Endothelial cell (in vitro differentiated cells): Measurements from ENCODE around the gene DUSP22. TPM values are rescaled to one million over a fixed set of nuclear protein-coding genes. Genes with fewer than 3 reads are reported as not detected.

Experiments used
- DNase-seq: peaks from one replicate; pipeline ENCODE4 v3.0.0; 2021; ENCODE audit warnings: low spot score
- H3K27ac Mint-ChIP-seq: one replicate; pipeline ENCODE4 v1.8.0; 2021; ENCODE audit warnings: mixed read lengths, inconsistent platforms; ENCODE audit not compliant: unreplicated experiment
- H3K27me3 Mint-ChIP-seq: one replicate; pipeline ENCODE4 v1.8.0; 2021; ENCODE audit warnings: mild to moderate bottlenecking, moderate library complexity, mixed read lengths, inconsistent platforms; ENCODE audit not compliant: unreplicated experiment
- H3K36me3 Mint-ChIP-seq: one replicate; pipeline ENCODE4 v1.8.0; 2021; ENCODE audit warnings: mild to moderate bottlenecking, low read depth, mixed read lengths, inconsistent platforms; ENCODE audit not compliant: unreplicated experiment
- H3K4me1 Mint-ChIP-seq: one replicate; pipeline ENCODE4 v1.8.0; 2021; ENCODE audit warnings: mild to moderate bottlenecking, mixed read lengths, inconsistent platforms; ENCODE audit not compliant: unreplicated experiment
- H3K4me3 Mint-ChIP-seq: one replicate; pipeline ENCODE4 v1.8.0; 2021; ENCODE audit warnings: mild to moderate bottlenecking, mixed read lengths, inconsistent platforms; ENCODE audit not compliant: unreplicated experiment
- H3K9me3 Mint-ChIP-seq: one replicate; pipeline ENCODE4 v1.8.0; 2021; ENCODE audit warnings: mixed read lengths, inconsistent platforms; ENCODE audit not compliant: unreplicated experiment
- CTCF ChIP-seq: fragments of 200-600 bp; sonication (generic); IDR thresholded peaks from one replicate; pipeline ENCODE4 v1.5.0; 2021; ENCODE audit warnings: antibody characterized with exemption; ENCODE audit not compliant: unreplicated experiment
- total RNA-seq: library from RNA; stranded (reverse); fragmentation: NEBNext Ultra II Directional; extraction: Animal tissue kit (Norgen Biotek cat#: 25700); gene quantifications from one replicate; pipeline ENCODE4 v1.2.1, GENCODE V29; 2021; ENCODE audit not compliant: unreplicated experiment

Gene DUSP22
- total RNA-seq, 1 donor from 2014 or later: 57.3 TPM

- H3K27me3 Mint-ChIP-seq: peaks cover 24% of the 10 kb centered on the region
- peaks cover 11% of the 10 kb centered on the region for H3K4me1 Mint-ChIP-seq
- no peak for TF ChIP-seq CTCF
- H3K36me3 Mint-ChIP-seq: peaks cover 9% of the 10 kb centered on the region
- peak within 1 kb of the TSS; percentile 84 for H3K4me3 Mint-ChIP-seq
- DNase-seq: peak; percentile 22
- H3K27ac Mint-ChIP-seq: no peak within 1 kb of the TSS
- H3K9me3 Mint-ChIP-seq: no peaks in the 10 kb centered on the region
Measured at GRCh38 chr6:391559-392440, 99.5 kb downstream of the DUSP22 start, which contains the start of gene IRF4. IRF4 (plus strand) TSS chr6:391752; CDS start chr6:393153, 1,401 bp downstream.

GRCh38 chr6:392441-393390 lies 100.4 kb downstream of the DUSP22 start:
- Mint-ChIP-seq H3K9me3 (no peaks in the 10 kb centered on the region), H3K4me3 (no peak overlapping the region), H3K27ac (no peak overlapping the region), H3K27me3 (peaks cover 23% of the 10 kb centered on the region), H3K36me3 (peaks cover 9% of the 10 kb centered on the region), H3K4me1 (peaks cover 11% of the 10 kb centered on the region)
- no peak for TF ChIP-seq CTCF
- peak; percentile 26 for DNase-seq

- Mint-ChIP-seq H3K27me3 (peaks cover 23% of the 10 kb centered on the region), H3K4me3 (peak overlapping the region; percentile 83)
- TF ChIP-seq CTCF: no peak
Measured at GRCh38 chr6:393391-394221, 101.3 kb downstream of the DUSP22 start.

GRCh38 chr6:394641-395289 lies 102.5 kb downstream of the DUSP22 start:
- no peak for DNase-seq
- no peak for TF ChIP-seq CTCF
- Mint-ChIP-seq H3K9me3 (no peaks in the 10 kb centered on the region), H3K4me1 (peaks cover 11% of the 10 kb centered on the region), H3K27me3 (peaks cover 23% of the 10 kb centered on the region), H3K4me3 (no peak overlapping the region), H3K36me3 (peaks cover 9% of the 10 kb centered on the region), H3K27ac (no peak overlapping the region)

More at GRCh38 chr6:393391-394221, 101.3 kb downstream of the DUSP22 start:
- Mint-ChIP-seq H3K27ac (peak overlapping the region; percentile 34), H3K9me3 (no peaks in the 10 kb centered on the region), H3K4me1 (peaks cover 11% of the 10 kb centered on the region), H3K36me3 (peaks cover 9% of the 10 kb centered on the region)
- peak; percentile 22 for DNase-seq
